NOMO-1 (cell line): ENCODE results near the gene CFAP206.
"Not testable (repeated sequence)": the region's sequence is repeated elsewhere in the genome, so short reads cannot be mapped to it uniquely, and the experiment has no call there.

Experiments used
- DNase-seq, 2 experiments: peaks; one replicate each; lab custom pipeline; 2025; ENCODE audit not compliant: unreplicated experiment in 2 of 2; lab: John Stamatoyannopoulos, UW

The CFAP206 gene

DNA sequence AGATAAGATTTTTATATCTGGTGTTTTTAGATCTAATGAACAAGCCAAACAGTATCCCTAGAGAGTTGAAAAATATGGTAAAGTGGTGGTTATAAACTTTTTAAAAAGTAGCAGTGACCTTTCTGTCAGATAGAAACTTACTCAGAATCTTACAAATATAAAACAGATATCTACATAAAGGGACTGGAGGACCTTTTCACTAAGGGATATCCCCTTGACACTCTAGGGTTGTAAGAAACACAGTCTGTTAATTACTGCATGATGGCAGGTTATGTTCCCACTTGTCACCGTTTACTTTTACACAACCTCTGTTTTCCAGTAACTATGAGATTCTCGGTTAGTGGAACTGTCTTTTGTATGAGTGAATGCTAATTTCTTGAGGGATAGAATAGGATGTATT, 11.5 kb downstream of the CFAP206 start:
- DNase-seq, result no peak

- no peak for DNase-seq
These were observed 12.6 kb downstream of the CFAP206 start for GRCh38 chr6:87420360-87420759.

DNA sequence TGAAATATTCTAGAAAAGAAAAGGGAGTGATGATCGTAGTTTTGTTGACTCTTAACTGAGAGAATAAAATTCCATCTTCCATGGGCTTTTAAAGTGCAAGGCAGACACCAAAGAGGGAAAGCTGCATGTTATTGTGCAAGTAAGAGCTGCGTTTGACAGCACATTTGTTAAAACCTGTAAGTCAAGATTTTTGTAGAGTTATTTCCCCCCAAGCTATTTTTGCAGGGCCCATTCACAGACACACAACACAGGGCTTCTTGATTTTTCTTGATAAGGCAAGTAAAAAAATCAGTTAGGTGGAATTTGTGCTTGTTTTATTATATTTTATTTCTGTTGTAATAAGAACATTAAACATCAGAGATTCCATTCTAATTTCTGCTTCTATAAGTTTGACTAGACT, 13.8 kb downstream of the CFAP206 start:
- DNase-seq, result no peak

GRCh38 chr6:87426789-87427188, 19.0 kb downstream of the CFAP206 start:
- no peak for DNase-seq

- DNase-seq, result no peak
These were observed 22.7 kb downstream of the CFAP206 start for GRCh38 chr6:87430499-87430898.

GRCh38 chr6:87431263-87431662, 23.5 kb downstream of the CFAP206 start:
- no peak for DNase-seq

DNA sequence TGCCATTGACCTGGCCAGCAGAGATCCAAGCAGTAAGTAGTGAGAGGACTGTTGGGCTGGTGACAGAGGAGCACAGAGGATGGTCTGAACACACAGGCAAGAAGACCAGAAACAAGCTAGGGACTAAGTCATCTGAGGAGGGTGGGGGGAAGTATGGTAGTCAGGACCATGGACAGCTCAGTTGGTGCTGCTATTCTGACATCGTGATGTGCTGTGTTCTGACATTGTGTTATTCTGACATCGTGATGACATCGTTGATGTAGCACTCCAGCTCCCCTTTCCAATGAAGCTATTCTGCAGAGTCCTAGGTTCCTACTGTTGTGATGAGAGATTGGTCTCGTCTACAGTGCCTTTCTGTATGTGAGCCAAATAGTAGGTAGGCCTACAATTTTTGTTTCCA, 28.7 kb downstream of the CFAP206 start:
- DNase-seq, result peak; percentile 38

GRCh38 chr6:87441711-87442110, 33.9 kb downstream of the CFAP206 start:
- DNase-seq, result no peak

DNA sequence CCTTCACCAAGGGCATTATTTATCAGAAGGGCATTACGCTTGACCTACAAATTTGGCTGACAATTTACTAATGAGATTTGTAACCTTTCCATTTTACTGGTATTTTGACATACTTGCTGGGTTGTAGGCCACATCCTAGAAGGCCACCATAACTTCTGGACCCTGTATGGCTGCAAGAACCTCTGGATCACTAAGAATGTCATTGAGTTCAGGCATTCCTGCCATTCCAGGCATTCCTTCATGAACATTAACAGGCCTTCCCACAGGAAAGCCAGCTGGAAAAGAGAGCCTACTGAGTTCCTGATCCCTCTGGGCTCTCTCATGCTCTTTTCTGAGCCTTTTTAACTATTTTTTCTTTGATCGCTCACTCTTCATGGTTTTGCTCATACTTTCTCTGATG, 36.6 kb downstream of the CFAP206 start:
- DNase-seq, result no peak

- no peak for DNase-seq
These were observed 57.3 kb downstream of the CFAP206 start for GRCh38 chr6:87465051-87465450.

- peak; percentile 77 to 85 for DNase-seq
These were observed 65.0 kb downstream of the CFAP206 start, which contains the start of gene SLC35A1 for GRCh38 chr6:87472525-87473418. TSS of gene SLC35A1 (plus strand) at chr6:87472974. CDS start at chr6:87473004, 30 bp downstream.

DNA sequence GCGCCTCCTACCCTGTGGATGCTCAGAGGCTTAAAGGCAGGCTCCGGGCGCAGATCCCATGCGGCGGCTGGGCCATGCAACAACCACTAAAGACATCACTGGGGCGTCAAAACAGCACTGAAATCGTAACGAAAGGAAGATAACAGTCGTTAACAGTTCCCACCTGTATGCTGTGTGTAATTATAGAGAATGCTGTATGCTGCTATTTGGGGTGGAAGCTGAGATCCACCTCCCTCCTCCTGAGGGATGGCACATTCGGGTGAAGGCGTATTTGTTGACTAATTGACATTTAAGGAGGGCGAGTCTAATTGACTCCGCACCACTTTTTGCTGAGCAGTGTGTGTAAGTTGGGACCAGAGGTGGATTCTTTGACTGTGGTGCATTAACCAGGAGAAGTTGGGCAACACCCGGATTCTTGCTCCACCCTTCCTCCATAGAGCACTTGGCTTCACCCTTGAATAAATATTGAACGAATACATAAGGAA, 65.7 kb downstream of the CFAP206 start:
- DNase-seq, result peak in 1 of 2 experiments; percentile 48

- peak; percentile 42 to 79 for DNase-seq
These were observed 74.2 kb downstream of the CFAP206 start for GRCh38 chr6:87481931-87482330.

DNA sequence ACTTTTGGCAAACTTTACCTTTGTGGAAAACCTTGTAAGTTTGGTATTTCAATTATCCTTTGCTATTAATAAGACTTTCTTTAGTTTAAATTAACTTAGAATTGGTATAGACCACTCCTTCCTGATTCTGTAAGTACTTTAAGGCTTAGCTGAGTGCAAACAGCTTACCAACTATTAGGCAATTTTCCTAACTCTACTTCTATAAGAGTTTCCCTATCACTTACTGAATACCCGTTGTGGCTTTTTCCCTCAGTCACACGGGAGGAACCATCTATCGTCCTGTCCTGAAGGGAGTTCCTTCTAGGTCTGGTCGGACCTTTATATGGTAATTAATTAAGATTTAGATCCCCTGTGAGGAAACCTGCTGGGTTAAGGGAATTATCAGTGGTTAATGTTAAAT, 74.6 kb downstream of the CFAP206 start:
- DNase-seq, result peak; percentile 65 to 86

DNA sequence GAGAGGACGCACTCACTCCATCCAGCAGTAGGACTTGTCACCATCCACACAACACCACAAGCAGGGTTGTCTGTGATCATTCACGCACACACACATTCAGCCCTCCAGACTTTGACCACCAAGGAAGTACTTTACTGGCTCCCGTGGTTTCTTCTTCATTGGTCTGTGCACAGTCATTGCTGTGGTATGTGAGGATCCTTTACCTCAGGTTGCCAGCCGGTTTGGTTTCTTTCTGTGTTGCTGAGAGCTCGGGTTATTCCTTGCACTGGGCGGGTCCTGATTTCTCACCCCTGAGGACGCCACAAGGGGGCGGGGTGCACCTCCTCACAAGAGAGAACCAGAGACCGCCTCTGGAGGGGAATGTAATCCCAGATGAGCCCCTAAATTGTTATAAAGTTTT, 76.2 kb downstream of the CFAP206 start:
- DNase-seq, result no peak

GRCh38 chr6:87484491-87484890, 76.7 kb downstream of the CFAP206 start:
- no peak for DNase-seq

GRCh38 chr6:87487555-87487954, 79.8 kb downstream of the CFAP206 start:
- no peak for DNase-seq

GRCh38 chr6:87489326-87489725, 81.6 kb downstream of the CFAP206 start:
- DNase-seq, result not testable (repeated sequence)

DNA sequence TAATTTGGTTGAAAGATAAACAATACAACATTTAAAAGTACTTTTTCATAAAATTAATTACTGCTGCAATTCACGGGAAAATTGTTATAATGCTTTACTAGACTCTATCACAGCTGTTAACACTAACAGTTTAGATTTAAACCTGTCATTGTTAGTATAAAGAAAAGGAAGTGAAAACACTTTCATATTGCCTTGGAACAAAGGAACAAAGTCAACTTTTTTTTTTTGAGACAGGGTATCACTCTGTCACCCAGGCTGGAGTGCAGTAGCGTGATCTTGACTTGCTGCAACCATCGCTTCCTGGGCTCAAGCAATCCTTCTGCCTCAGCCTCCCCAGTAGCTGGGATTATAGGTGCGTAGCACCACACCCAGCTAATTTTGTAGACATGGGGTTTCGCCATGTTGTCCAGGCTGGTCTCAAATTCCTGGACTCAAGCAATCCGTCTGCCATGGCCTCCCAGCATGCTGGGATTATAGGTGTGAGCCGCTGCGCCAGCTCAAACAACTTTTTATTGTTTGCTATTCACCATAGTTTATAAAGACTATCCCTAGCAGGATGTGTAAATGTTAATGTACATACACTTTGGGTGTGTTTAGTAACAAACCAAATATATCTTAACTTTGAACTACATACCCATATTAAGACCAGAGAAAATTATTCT, 87.1 kb downstream of the CFAP206 start:
- DNase-seq, result peak in 1 of 2 experiments; percentile 46

GRCh38 chr6:87498048-87498447, 90.3 kb downstream of the CFAP206 start:
- DNase-seq, result no peak

GRCh38 chr6:87501809-87502572, 94.2 kb downstream of the CFAP206 start:
- DNase-seq, result no peak
